ENCODE data around the gene ALG5. TPM values are rescaled to one million over a fixed set of nuclear protein-coding genes. Genes with fewer than 3 reads are reported as not detected.

ALG5 gene
- total RNA-seq, 2 experiments from 2014 or later = 41.6 to 42.3 TPM

DNA sequence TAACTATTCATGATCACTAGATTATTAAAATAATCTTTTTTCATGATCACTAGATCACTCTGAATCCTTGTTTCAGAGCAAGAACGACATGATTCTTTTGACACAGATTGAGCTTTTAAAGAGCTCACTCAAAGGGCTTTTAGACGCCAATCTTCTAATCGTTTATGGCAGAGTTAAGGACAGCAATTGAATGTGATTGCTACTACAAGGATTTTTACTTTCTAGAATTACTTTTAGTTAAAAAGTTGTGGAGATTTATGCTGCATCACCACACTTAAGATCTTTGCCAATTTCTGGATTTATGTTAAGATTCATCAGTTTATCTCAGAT, 2.7 kb upstream of the ALG5 start:
- H3K27ac Mint-ChIP-seq = peak overlapping the region; percentile 100
- H3K36me3 Mint-ChIP-seq = peaks cover 47% of the 10 kb centered on the region
- no peaks in the 10 kb centered on the region for H3K27me3 Mint-ChIP-seq
- H3K4me1 Mint-ChIP-seq = peaks cover 35% of the 10 kb centered on the region
- no peaks in the 10 kb centered on the region for H3K9me3 Mint-ChIP-seq
- peak overlapping the region; percentile 100 for H3K4me3 Mint-ChIP-seq
- no peak for DNase-seq

DNA sequence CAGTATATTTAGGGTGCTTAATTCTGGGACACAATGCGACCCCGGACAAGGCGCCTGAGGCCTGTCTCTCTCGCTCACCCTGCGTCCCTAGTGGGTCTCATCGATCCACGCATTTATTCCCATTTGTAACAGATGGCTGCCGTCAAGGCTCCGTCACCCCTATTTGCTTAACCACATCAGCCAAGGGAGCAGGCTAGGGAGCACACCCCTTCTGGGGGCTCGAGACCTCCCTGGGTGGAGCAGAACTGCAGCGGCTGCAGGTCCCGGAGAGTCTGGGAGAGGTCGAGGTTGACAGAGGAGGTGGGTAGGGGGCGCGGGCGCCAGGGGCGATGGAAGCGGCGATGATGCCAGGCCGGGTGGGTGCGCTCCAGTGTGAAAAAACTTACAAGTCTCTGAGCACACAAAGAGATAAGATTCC, 507 bp downstream of the ALG5 start:
- Mint-ChIP-seq H3K4me3 (peak overlapping the region; percentile 100), H3K27ac (peak overlapping the region; percentile 100), H3K4me1 (peaks cover 30% of the 10 kb centered on the region), H3K36me3 (peaks cover 35% of the 10 kb centered on the region), H3K9me3 (no peaks in the 10 kb centered on the region), H3K27me3 (no peaks in the 10 kb centered on the region)
- DNase-seq = peak; percentile 9

DNA sequence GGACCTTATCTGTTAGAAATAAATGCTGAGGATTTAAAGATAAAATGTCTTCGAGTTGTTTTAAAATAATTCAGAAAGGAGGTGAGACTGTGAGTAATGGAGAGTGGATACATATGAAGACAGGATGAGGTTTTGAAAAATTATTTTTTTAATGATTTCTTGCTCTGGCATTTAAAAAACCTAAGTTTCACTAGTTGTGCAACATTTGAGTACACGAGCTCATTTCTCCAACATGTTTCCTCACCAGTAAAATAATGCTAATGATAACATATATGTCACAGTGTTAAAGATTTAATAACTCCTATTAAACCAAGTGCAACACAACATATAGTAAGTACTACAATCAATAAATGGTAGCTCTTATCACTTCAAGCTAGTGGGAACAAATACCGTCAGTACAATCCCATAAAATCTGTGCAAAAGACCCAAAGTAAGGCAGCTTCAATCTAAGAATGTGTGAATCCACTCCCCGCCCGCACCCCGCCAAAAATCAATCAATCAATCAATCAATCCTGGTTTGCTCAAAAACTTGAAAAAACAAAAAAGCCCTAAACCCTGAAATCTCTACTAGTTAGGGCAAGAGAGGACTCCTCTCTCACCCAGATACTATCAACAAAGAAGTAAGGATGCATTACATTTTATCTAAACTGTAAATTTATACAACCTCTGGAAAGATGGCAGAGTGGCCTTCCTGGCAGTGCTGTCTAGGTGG, 1.3 kb downstream of the ALG5 start:
- Mint-ChIP-seq H3K4me3 (peak overlapping the region; percentile 100), H3K27ac (peak overlapping the region; percentile 100), H3K27me3 (no peaks in the 10 kb centered on the region), H3K4me1 (peaks cover 26% of the 10 kb centered on the region), H3K36me3 (peaks cover 31% of the 10 kb centered on the region), H3K9me3 (no peaks in the 10 kb centered on the region)
- no peak for DNase-seq

DNA sequence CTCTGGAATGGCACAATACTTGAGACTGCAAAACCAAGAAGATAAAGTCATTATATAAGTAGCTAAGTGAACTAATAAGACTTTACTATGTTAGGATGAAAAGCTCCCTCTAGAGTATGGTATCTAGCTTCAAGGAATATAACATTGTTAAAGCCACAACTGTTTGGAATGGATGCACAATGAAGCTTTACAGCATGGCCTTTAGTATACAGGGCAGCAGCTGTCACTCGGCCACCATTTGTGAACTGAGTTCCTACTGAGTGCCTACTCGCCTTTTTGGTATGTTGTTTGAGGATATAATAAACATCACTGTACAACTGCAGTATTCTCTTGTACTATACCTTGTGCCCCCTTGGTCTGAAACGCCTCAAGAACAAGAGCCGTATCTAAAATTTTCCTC, 6.8 kb downstream of the ALG5 start:
- peaks cover 24% of the 10 kb centered on the region for H3K36me3 Mint-ChIP-seq
- H3K4me1 Mint-ChIP-seq = peaks cover 15% of the 10 kb centered on the region

DNA sequence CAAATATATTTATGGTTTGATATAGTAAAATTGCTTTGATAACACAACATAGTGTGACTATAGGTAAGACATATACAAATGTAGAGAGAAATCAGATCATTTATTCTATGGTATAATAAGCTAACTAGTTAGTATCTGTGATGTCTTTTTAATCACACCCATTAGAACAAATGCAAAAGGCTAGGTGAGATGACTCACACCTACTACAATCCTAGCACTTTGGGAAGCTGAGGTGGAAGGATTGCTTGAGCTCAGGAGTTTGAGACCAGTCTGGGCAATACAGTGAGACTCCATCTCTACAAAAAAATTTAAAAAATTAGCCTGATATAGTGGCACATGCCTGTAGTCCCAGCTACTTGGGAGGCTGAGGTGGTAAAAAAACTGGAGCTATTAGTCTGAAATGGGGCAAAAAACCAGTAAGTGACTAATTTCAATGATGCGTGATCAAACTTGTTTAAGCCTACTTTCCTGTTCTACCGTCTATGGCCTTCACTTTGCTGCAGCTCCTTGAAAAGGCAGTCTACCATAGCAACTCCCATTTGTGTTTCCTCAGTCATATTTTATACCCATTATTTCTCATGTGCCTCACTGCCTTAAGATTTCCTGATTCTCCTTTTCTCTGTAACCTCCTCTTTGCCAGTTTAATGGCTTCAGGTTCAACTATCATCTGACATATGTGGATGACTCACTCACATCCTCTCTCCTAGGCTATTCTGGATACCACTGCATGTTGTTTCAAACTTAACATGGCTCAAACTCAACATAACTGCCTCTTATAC, 12.5 kb downstream of the ALG5 start:
- DNase-seq = no peak
- peaks cover 30% of the 10 kb centered on the region for H3K36me3 Mint-ChIP-seq
- H3K27ac Mint-ChIP-seq = peak overlapping the region; percentile 1
- no peak overlapping the region for H3K4me3 Mint-ChIP-seq
- no peaks in the 10 kb centered on the region for H3K27me3 Mint-ChIP-seq
- no peaks in the 10 kb centered on the region for H3K9me3 Mint-ChIP-seq
- H3K4me1 Mint-ChIP-seq = peaks cover 2% of the 10 kb centered on the region

More for the DNA sequence above, 6.8 kb downstream of the ALG5 start:
- Mint-ChIP-seq H3K9me3 (no peaks in the 10 kb centered on the region), H3K27ac (no peak overlapping the region), H3K4me3 (no peak overlapping the region), H3K27me3 (no peaks in the 10 kb centered on the region)
- DNase-seq = no peak

DNA sequence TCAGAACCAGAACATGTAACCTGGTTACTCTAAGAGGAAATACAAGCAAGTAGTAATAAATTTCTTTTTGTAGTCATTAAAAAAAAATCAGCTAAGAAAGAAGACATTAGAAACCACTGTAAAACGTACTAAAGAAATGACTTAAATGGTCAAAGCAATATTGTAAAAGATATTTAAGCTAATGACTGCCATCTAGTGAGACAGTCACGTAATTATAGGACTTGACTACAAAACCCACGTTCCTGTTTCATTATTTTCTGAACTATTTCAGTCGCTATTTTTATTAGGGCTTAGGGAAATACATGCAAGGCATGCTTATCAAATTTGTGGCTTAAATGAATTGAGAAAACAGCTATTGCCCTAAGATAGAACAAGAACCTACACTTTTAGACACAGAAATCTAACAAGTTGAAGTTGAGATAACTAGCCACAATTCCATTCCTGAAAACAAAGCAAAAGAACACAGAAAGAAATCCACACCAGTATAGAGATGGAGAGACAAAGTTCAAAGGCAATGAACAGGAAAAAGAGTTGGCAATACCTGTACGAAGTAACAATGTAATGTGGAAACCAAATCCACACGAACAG, 17.9 kb downstream of the ALG5 start:
- no peak for DNase-seq
- H3K9me3 Mint-ChIP-seq = no peaks in the 10 kb centered on the region
- no peaks in the 10 kb centered on the region for H3K27me3 Mint-ChIP-seq
- peaks cover 2% of the 10 kb centered on the region for H3K4me1 Mint-ChIP-seq
- H3K4me3 Mint-ChIP-seq = no peak overlapping the region
- H3K36me3 Mint-ChIP-seq = peaks cover 25% of the 10 kb centered on the region
- no peak overlapping the region for H3K27ac Mint-ChIP-seq

DNA sequence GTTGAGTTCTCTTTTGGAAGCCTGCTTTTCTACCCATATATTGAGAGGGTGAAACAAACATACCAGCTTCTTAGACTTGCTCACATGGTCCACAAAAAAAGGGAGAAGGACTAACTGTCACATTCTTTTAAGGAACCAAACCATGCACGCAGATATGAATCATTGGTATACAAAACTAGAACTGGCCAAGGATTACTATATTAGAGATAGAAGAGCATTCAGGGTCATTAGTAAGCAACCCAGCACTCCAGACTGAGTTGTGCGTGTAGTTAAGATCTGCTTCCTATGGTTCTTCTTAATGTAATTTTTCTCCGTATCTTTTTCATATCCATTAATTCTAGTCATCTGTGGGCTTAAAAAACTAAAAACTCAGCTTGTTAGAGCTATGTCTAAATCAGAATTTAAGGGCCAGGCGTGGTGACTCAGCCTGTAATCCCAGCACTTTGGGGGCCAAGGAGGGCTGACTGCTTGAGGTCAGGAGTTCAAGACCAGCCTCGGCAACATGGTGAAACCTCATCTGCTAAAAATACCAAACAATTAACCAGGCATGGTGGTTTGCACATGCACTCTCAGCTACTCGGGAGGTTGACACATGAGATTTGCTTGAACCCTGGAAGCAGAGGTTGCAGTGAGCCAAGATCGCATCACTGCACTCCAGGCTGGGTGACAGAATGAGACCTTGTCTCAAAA, 19.6 kb downstream of the ALG5 start:
- Mint-ChIP-seq H3K27me3 (no peaks in the 10 kb centered on the region), H3K9me3 (peaks cover 2% of the 10 kb centered on the region), H3K27ac (no peak overlapping the region), H3K4me3 (no peak overlapping the region), H3K4me1 (peaks cover 2% of the 10 kb centered on the region), H3K36me3 (peaks cover 33% of the 10 kb centered on the region)
- no peak for DNase-seq

DNA sequence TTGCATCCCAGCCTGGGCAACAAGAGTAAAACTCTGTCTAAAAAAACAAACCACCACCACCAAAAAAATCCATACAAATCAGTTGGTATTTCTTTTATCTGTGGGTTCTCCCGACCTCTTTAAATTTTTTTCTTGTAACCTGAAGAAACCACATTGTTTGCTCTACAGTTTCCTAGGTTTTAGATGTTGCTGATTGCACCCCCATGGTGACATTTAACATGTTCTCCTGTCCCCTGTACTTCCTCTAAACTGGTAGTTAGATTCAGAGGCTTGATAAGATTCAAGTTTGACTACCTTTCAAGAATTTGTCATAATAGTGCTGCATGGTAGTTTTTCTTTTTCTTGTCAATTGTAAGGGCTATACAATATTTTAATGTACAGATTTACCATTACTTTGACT, 24.0 kb downstream of the ALG5 start:
- Mint-ChIP-seq H3K4me3 (no peak overlapping the region), H3K4me1 (no peaks in the 10 kb centered on the region), H3K36me3 (peaks cover 37% of the 10 kb centered on the region), H3K9me3 (peaks cover 2% of the 10 kb centered on the region), H3K27me3 (no peaks in the 10 kb centered on the region), H3K27ac (no peak overlapping the region)
- DNase-seq = no peak

DNA sequence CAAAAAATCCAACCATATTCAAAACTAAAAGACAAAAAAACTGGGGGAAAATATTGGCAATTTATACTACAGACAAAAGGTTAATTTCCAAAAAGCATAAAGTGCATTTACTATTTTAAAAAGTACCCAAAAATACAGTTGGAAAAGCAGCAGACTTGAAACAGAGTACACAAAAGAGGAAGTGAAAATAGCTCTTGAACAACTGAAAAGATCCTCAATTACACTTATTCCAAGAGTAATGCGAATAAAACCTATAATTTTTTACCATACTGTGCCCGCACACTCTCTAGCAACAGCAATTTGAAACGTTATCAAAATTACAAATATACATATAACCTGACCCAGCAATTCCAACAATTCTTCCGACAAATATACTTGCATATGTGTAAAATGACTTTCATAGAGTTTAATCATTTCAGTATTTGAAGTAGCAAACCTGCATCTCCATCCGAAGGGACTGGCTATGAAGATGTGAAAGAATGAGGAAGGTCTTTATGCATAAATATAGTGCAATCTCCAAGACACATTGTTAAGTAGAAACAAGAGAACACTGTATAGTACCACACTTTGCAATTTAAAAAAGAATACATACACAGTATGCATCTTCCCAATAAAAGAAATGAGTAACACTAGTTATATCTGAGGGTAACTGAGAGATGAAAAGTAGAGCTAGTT, 25.4 kb downstream of the ALG5 start:
- H3K4me1 Mint-ChIP-seq = no peaks in the 10 kb centered on the region
- H3K4me3 Mint-ChIP-seq = no peak overlapping the region
- H3K36me3 Mint-ChIP-seq = peaks cover 33% of the 10 kb centered on the region
- H3K27ac Mint-ChIP-seq = no peak overlapping the region
- DNase-seq = no peak
- H3K9me3 Mint-ChIP-seq = peaks cover 2% of the 10 kb centered on the region
- H3K27me3 Mint-ChIP-seq = no peaks in the 10 kb centered on the region

DNA sequence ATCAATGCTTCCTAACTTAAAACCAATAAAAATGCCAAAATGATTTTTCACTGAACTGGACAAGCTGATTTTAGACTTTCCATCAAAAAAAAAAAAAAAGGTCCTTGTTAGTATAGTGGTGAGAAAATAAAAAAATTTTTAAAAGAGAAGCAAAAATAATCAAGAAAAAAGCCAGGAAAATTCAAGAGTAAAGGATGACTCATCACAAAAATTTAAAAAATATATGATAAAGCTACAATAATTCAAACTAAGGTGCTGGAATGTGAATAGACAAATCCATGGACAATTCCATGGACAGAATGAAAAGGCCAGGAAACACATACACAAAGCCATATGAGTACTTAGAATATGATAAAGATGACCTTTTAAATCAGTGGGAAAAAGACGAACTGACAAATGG, 26.1 kb downstream of the ALG5 start:
- DNase-seq = no peak
- Mint-ChIP-seq H3K27me3 (no peaks in the 10 kb centered on the region), H3K4me3 (no peak overlapping the region), H3K9me3 (peaks cover 2% of the 10 kb centered on the region), H3K27ac (no peak overlapping the region), H3K36me3 (peaks cover 36% of the 10 kb centered on the region), H3K4me1 (no peaks in the 10 kb centered on the region)

DNA sequence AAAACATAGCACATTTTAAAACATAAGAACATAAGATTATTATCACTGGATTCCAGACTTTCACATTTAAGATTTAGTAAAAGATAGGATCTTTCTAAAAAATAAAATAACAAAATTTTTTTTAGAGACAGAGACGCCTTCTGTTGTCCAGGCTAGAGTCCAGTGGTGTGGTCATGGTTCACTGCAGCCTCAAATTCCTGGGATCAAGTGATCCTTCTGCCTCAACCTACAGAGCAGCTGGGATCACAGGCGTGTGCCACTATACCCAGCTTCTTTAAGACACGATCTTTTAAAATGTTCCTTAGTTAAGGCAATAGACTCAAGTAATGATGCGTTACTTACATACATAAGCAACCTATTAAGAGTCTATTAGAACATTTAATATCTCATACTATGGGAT, 32.7 kb downstream of the ALG5 start:
- Mint-ChIP-seq H3K9me3 (no peaks in the 10 kb centered on the region), H3K4me3 (no peak overlapping the region), H3K36me3 (peaks cover 27% of the 10 kb centered on the region), H3K27me3 (no peaks in the 10 kb centered on the region), H3K4me1 (peaks cover 5% of the 10 kb centered on the region), H3K27ac (no peak overlapping the region)
- no peak for DNase-seq

DNA sequence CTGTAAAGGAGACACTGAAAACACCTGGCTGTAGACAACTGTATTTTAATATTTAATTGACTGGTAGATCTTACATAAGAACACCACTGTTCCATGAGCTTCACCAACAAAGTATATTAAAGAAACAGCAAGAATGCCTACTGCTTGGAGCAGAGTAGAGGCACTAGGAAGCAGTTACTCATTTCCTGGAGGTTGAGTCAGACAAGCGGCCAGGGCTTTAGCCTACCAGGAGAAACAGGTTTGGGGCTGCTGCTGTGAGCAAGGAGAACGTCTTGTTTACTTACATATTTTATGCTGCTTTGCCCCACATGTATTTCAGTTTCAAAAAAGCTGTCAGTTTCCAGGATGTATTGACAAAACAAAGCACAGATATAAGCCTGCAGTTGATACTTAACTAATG, 33.4 kb downstream of the ALG5 start:
- no peak for DNase-seq
- no peak overlapping the region for H3K27ac Mint-ChIP-seq

DNA sequence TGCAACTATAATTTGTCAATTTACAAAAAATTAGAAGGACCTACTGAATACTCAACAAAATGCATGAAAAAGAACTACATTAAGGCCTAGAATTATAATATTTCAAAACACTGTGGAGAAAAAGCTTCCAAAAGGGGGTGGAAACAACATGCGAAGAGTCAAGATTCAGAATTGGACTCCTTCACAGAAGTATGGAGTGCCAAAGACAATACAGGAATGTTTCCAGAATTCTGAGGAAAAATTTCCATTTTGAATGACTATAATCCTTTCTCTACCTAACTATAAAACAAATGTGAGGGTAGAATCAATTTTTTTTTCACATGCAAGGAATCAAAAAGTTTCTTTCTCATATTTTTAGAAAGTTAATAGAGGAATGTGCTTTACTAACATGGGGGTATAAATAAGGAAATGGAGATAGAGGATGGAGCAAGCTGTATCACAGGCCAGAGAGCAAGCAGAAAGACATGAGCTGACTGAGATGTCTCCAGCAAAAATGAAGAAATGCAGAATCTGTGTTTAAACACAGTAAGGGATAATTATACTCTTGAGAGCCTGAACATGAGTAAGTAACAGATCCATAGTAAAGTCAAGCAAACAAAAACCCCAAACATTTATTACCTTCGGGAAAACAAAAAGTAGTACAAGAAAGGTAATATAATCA, 39.6 kb downstream of the ALG5 start:
- Mint-ChIP-seq H3K4me3 (no peak overlapping the region), H3K27me3 (no peaks in the 10 kb centered on the region), H3K36me3 (peaks cover 39% of the 10 kb centered on the region), H3K9me3 (no peaks in the 10 kb centered on the region), H3K27ac (peak overlapping the region; percentile 2), H3K4me1 (no peaks in the 10 kb centered on the region)
- DNase-seq = no peak

More for the DNA sequence above, 33.4 kb downstream of the ALG5 start:
- peaks cover 5% of the 10 kb centered on the region for H3K4me1 Mint-ChIP-seq
- no peaks in the 10 kb centered on the region for H3K9me3 Mint-ChIP-seq
- no peak overlapping the region for H3K4me3 Mint-ChIP-seq
- H3K36me3 Mint-ChIP-seq = peaks cover 26% of the 10 kb centered on the region
- no peaks in the 10 kb centered on the region for H3K27me3 Mint-ChIP-seq

DNA sequence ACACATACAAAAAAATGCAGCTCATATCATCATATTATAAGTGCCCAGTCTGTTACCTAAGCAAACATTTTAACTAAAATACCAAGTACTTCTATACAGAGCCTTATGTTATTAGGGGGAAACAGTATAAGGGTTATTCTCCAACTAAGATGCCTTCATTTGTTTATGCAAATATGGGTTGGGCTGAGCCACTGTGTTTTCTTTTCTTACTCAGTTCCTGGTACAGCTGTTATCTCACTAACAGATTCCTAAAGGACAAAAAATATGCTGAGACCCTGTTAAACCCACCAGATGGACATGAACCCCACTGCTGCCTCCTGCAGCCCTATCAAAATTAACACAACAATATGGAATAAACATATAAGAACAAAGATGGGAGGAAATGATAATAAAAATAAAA, 44.6 kb downstream of the ALG5 start:
- H3K4me3 Mint-ChIP-seq = no peak overlapping the region
- H3K27me3 Mint-ChIP-seq = no peaks in the 10 kb centered on the region
- no peaks in the 10 kb centered on the region for H3K4me1 Mint-ChIP-seq
- H3K27ac Mint-ChIP-seq = no peak overlapping the region
- no peak for DNase-seq
- H3K36me3 Mint-ChIP-seq = peaks cover 43% of the 10 kb centered on the region
- no peaks in the 10 kb centered on the region for H3K9me3 Mint-ChIP-seq
